DOHH2 (cell line): ENCODE measurements around the gene TCERG1.

Source experiments
- H3F3A ChIP-seq: fragments of 200-600 bp; sonication (generic), shearing (Covaris generic); 2 replicates; pipeline ENCODE4 v1.6.0; 2016; ENCODE audit warnings: antibody characterized with exemption, mild to moderate bottlenecking; ENCODE audit not compliant: control insufficient read depth, insufficient read depth
- H3K27ac ChIP-seq: fragments of 200-600 bp; sonication (generic); 2 replicates; pipeline ENCODE4 v1.5.1; 2014; ENCODE audit warnings: low read depth, mild to moderate bottlenecking, low read length, moderate library complexity
- H3K27me3 ChIP-seq: fragments of 200-600 bp; sonication (generic); 2 replicates; pipeline ENCODE4 v1.6.1; 2014; ENCODE audit warnings: mild to moderate bottlenecking, low read length, mixed read lengths; ENCODE audit not compliant: control insufficient read depth
- H3K36me3 ChIP-seq: fragments of 200-600 bp; sonication (generic); 2 replicates; pipeline ENCODE4 v1.6.1; 2014; ENCODE audit warnings: mild to moderate bottlenecking, low read length, moderate library complexity, mixed read lengths; ENCODE audit not compliant: control insufficient read depth
- H3K4me1 ChIP-seq: fragments of 200-600 bp; sonication (generic); 2 replicates; pipeline ENCODE4 v1.6.1; 2014; ENCODE audit warnings: mild to moderate bottlenecking, low read length, mixed read lengths; ENCODE audit not compliant: control insufficient read depth
- H3K4me2 ChIP-seq: fragments of 200-600 bp; sonication (generic); 2 replicates; pipeline ENCODE4 v1.6.0; 2014; ENCODE audit warnings: mild to moderate bottlenecking, low read length, moderate library complexity
- H3K4me3 ChIP-seq: fragments of 200-600 bp; sonication (generic); 2 replicates; pipeline ENCODE4 v1.5.1; 2014; ENCODE audit warnings: mild to moderate bottlenecking, low read length, mixed read lengths
- H3K79me2 ChIP-seq: fragments of 200-600 bp; sonication (generic); 2 replicates; pipeline ENCODE4 v1.6.1; 2014; ENCODE audit warnings: mild to moderate bottlenecking, low read length, mixed read lengths; ENCODE audit not compliant: control insufficient read depth
- H3K9me2 ChIP-seq: fragments of 200-600 bp; sonication (generic); replicated peaks from 2 replicates; pipeline ENCODE4 v1.6.1; 2014; ENCODE audit warnings: mild to moderate bottlenecking, low read length, mixed read lengths; ENCODE audit not compliant: control insufficient read depth
- H3K9me3 ChIP-seq: fragments of 200-600 bp; sonication (generic); 2 replicates; pipeline ENCODE4 v1.6.1; 2014; ENCODE audit warnings: antibody characterized with exemption, low read length, mixed read lengths; ENCODE audit not compliant: control insufficient read depth, insufficient read depth
- H4K20me1 ChIP-seq: fragments of 200-600 bp; sonication (generic); 2 replicates; pipeline ENCODE4 v1.6.0; 2014; ENCODE audit warnings: low read depth, mild to moderate bottlenecking, antibody characterized with exemption, low read length, moderate library complexity; ENCODE audit not compliant: control insufficient read depth, insufficient read depth
- EZH2phosphoT487 ChIP-seq: fragments of 200-600 bp; sonication (generic); IDR thresholded peaks from 2 replicates; pipeline ENCODE4 v1.6.1; 2017; ENCODE audit warnings: borderline replicate concordance, mild to moderate bottlenecking, antibody characterized with exemption, low read length, moderate library complexity, mixed read lengths
- TF ChIP-seq, protein P1 (sequence below): fragments of 200-600 bp; sonication (generic); IDR thresholded peaks from one replicate; pipeline ENCODE4 v1.5.1; 2014; ENCODE audit warnings: antibody characterized with exemption, mild to moderate bottlenecking, low read depth, low read length; ENCODE audit not compliant: poor library complexity, severe bottlenecking

Gene TCERG1

GRCh38 chr5:146516151-146516475 is 69.0 kb downstream of the TCERG1 start, which contains the start of gene GPR151:
TSS of gene GPR151 (minus strand) at chr5:146516190. CDS start at chr5:146516113, 77 bp downstream.
- Histone ChIP-seq H3K4me2 (peak within 1 kb of the TSS; percentile 34), H3K4me3 (0 out of 2 replicates have a peak within 1 kb of the TSS, but pooled peaks have one; percentile 14), H3K4me1 (peaks cover 25% of the 10 kb centered on the region), H3K9me3 (no peaks in the 10 kb centered on the region), H4K20me1 (no peaks in the 10 kb centered on the region), H3K36me3 (peaks cover 13% of the 10 kb centered on the region), H3K27ac (no peak within 1 kb of the TSS), H3K79me2 (no peaks in the 10 kb centered on the region), H3K9me2 (no peaks in the 10 kb centered on the region), H3K27me3 (peaks cover 5% of the 10 kb centered on the region; the same call in 1 of the 2 replicates), H3F3A (peaks cover 26% of the 10 kb centered on the region)
- TF ChIP-seq EZH2phosphoT487: no peak
- TF ChIP-seq, protein P1, sequence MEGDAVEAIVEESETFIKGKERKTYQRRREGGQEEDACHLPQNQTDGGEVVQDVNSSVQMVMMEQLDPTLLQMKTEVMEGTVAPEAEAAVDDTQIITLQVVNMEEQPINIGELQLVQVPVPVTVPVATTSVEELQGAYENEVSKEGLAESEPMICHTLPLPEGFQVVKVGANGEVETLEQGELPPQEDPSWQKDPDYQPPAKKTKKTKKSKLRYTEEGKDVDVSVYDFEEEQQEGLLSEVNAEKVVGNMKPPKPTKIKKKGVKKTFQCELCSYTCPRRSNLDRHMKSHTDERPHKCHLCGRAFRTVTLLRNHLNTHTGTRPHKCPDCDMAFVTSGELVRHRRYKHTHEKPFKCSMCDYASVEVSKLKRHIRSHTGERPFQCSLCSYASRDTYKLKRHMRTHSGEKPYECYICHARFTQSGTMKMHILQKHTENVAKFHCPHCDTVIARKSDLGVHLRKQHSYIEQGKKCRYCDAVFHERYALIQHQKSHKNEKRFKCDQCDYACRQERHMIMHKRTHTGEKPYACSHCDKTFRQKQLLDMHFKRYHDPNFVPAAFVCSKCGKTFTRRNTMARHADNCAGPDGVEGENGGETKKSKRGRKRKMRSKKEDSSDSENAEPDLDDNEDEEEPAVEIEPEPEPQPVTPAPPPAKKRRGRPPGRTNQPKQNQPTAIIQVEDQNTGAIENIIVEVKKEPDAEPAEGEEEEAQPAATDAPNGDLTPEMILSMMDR: no peak

DNA sequence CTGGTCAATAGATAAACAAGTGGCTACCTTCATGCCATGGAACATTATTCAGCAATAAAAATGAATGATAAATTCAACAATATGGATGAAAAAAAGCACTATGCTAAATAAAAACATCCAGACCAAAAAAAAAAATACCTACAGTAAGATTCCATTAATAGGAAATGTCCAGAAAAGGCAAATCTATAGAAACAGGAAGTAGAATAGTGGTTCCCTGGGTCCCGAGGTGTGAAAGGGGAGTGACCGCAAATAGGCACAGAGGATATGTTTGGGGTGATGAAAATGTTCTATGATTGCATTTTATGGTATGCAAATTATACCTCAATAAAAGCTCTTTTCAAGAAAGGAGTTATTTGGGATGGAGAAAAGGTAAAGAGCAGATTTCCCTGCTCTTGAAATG is 72.4 kb downstream of the TCERG1 start:
- H3K27me3 ChIP-seq: peaks cover 15% of the 10 kb centered on the region
- peaks cover 2% of the 10 kb centered on the region; the same call in 1 of the 2 replicates for H3F3A ChIP-seq
- TF ChIP-seq EZH2phosphoT487: no peak
- TF ChIP-seq, protein P1: no peak
- peaks cover 25% of the 10 kb centered on the region for H3K4me1 ChIP-seq
- H3K4me2 ChIP-seq: no peak overlapping the region
- H4K20me1 ChIP-seq: no peaks in the 10 kb centered on the region
- no peak overlapping the region for H3K4me3 ChIP-seq
- no peaks in the 10 kb centered on the region for H3K79me2 ChIP-seq
- no peaks in the 10 kb centered on the region for H3K36me3 ChIP-seq
- H3K9me2 ChIP-seq: no peaks in the 10 kb centered on the region
- no peaks in the 10 kb centered on the region for H3K9me3 ChIP-seq
- no peak overlapping the region for H3K27ac ChIP-seq

- peaks cover 18% of the 10 kb centered on the region for H3K27me3 ChIP-seq
- no peaks in the 10 kb centered on the region for H4K20me1 ChIP-seq
- H3K79me2 ChIP-seq: no peaks in the 10 kb centered on the region
- no peaks in the 10 kb centered on the region for H3K36me3 ChIP-seq
- no peaks in the 10 kb centered on the region for H3K9me2 ChIP-seq
- TF ChIP-seq, protein P1: no peak
- no peak for TF ChIP-seq EZH2phosphoT487
- no peak overlapping the region for H3K4me3 ChIP-seq
- H3K4me1 ChIP-seq: peaks cover 17% of the 10 kb centered on the region
- H3F3A ChIP-seq: peaks cover 2% of the 10 kb centered on the region; the same call in 1 of the 2 replicates
- no peaks in the 10 kb centered on the region for H3K9me3 ChIP-seq
- no peak overlapping the region for H3K27ac ChIP-seq
- H3K4me2 ChIP-seq: no peak overlapping the region
These were observed 73.6 kb downstream of the TCERG1 start for GRCh38 chr5:146520731-146521130.
